GM18526 (cell line): Measurements from ENCODE around the gene ABHD17B.

Source experiments
- POLR2A ChIP-seq: IDR thresholded peaks from 3 replicates; pipeline ENCODE4 v1.6.1; 2011; ENCODE audit not compliant: insufficient read length; ENCODE audit errors: extremely low read depth

ABHD17B gene

DNA sequence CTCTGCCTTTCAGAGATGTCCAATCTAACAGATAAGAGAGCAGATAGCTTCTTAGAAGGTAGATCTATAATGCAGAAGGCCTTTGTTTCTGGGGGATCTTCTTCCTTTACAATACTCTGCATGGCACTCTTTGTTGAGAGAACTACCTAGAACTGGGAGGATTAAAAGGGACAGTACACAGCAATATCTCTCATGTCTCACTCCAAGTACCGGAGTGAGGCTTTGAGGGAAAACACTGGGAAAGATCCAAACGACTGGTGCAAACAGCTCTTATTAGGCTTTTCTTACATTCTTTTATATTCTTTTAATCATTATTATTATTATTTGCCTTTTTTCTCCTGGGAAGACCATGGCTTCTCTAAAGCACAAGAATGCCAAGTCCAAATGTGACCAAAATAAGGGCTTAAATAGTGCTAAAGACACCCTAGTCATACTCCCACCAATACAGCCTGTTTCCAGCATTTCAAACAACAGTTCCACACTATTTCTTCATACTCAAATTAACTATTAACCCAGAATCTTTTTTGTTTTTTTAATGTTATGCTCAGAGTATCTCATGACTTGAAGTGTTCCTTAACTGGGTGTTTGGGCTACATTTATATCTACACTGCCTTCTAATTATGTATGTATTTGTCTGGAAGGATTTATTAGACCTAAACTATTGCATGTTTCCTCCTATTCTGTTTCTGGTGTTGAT, 52.7 kb downstream of the ABHD17B start:
- TF ChIP-seq POLR2A: no peak

- no peak for TF ChIP-seq POLR2A
These were observed 53.8 kb downstream of the ABHD17B start for GRCh38 chr9:71857159-71857558.

DNA sequence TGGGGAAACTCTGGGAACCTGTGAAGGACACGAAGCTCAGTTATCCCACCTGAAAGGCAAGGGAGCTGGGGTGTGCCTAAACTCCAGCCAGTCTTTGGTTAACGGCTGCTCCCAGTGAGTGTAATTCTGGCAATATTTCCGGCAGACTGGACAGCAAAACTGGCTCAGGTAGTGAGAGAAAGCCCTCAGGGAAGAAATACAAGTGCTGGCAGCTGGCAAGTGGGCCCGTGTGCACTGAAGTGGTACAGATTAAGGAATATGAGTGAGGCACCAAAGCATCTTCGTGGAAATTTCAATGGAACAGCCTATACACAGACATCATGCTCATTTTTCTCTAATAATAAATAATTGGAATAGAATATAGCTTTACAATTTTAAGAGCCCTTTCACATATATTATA, 56.2 kb downstream of the ABHD17B start:
- no peak for TF ChIP-seq POLR2A

GRCh38 chr9:71853084-71853483, 57.9 kb downstream of the ABHD17B start:
- TF ChIP-seq POLR2A: no peak

DNA sequence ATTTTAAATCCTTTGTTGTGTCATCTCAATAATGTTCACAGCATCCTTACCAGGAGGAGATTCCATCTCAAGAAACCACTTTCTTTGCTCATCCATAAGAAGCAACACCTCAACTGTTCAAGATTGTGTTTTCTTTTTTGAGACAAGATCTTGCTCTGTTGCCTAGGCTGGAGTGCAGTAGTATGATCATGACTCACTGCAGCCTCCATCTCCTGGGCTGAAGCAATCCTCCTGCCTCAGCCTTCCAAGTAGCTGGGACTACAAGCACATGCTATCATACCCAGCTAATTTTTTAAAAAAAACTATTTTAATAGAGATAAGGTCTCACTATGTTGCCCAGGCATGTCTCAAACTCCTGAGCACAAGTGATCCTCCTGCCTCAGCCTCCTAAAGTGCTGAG, 60.0 kb downstream of the ABHD17B start:
- no peak for TF ChIP-seq POLR2A

DNA sequence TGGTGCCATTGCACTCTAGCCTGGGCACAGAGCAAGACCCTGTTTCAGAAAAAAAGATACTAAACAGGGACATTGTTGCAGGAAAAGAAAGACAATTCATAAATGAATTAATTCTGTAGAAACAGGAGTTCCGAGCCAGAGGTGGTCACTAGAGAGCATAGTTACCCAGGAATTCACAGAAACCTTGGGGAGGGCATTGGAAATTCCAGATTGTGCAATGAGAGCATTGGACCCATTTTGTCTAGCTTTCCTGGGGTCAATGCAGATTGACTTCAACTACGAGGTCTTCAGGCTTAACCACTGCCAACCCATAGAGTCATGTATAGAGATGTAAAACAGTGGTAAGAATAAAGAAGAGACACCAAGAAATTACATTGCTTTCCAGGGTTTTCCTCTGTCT, 63.1 kb downstream of the ABHD17B start:
- no peak for TF ChIP-seq POLR2A

DNA sequence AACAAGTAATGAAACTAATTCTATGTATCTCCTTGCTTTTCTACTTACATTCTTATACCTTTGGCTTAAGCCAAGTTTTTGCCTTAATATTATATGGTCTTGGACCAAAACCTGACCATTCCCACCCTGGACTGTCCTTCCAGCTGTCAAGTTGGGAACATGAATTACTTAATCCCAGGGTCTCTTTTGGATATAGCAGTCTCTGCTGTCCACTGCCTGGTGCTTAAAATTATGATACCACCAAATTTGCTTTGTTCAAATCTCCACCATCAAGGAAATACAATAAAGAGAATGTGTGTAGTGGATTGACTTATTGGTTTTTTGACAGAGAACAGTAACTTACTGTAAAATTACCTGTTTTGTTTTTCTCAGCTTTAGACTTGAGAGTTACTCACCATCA, 66.2 kb downstream of the ABHD17B start:
- TF ChIP-seq POLR2A: no peak

- TF ChIP-seq POLR2A: no peak
These were observed 71.3 kb downstream of the ABHD17B start for GRCh38 chr9:71839668-71840067.

DNA sequence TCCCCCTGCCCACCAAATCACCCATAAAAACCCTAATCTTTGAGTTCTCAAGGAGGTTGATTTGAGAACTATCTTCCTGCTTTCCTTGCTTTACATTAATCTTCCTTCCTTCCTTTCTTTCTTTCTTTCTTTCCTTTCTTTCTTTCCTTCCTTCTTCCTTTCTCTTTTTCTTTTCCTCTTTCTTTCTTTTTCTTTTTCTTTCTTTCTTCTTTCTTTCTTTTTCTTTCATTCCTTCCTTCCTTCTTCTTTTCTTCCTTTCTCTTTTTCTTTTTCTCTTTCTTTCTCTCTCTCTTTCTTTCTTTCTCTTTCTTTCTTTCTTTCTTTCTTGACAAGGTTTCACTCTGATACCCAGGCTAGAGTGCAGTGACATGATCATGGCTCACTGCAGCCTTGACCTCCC, 75.4 kb downstream of the ABHD17B start:
- no peak for TF ChIP-seq POLR2A

DNA sequence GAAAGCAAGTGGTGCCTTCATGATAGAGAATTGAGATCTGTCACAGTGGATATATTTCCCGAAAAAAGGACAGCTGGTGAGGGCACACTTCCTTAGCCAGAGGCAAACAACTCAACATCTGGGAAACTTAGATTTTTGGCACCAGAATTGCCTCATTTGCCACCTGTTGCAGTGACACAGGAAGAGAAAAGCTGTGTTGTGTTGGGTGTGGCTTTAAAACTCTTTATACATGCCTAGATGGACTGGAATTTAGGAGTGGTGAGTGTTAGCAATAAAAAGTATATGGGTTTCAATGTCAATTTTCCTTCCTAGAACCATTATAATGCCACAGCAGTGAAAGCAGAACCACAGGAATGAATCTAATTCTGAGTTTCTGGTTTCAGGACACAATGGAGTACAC, 80.1 kb downstream of the ABHD17B start:
- no peak for TF ChIP-seq POLR2A

GRCh38 chr9:71830153-71830552, 80.8 kb downstream of the ABHD17B start:
- no peak for TF ChIP-seq POLR2A

- no peak for TF ChIP-seq POLR2A
These were observed 84.7 kb downstream of the ABHD17B start for GRCh38 chr9:71826279-71826678.

DNA sequence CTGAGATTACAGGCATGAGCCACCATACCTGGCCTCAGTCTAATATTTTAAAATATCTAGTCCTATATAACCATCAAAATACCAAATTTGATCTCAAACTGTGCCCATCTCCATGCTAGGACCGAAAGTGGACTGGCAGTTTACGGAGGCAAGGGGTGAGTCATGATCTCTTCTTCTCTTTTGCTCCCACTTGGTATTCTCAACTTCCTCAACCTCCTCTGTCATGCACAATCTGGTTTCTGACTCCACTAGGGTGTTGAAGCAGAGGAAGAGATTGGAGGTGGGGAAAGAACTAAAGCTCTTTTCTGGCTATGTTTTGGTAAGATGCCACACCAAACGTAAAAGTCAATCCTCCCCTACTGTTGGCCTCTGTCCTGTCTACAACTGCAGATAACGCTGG, 86.7 kb downstream of the ABHD17B start:
- no peak for TF ChIP-seq POLR2A

GRCh38 chr9:71822935-71823334, 88.1 kb downstream of the ABHD17B start:
- TF ChIP-seq POLR2A: no peak

GRCh38 chr9:71822456-71822855, 88.5 kb downstream of the ABHD17B start:
- TF ChIP-seq POLR2A: no peak

DNA sequence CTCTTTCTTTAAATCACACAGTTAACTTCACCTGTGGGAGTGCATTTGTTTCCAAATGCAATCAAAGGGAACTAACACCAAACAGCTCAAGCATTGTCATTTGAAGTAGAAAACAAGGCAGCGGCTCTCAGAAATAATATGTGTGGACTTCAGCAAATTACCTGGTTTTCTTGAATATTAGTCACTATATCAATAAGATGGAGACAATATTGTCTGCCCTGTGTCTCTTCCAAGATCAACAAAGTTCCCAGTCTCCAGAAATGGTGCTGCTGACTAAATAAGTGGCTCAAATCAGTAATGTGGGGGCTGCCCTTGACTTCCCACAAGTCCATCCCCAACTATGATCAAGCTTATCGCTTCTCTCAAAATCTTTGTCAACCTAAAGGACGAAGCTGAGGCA, 89.6 kb downstream of the ABHD17B start:
- TF ChIP-seq POLR2A: no peak

- TF ChIP-seq POLR2A: no peak
These were observed 90.5 kb downstream of the ABHD17B start for GRCh38 chr9:71820403-71820921.
